Left renal pelvis (tissue), 4 donors: Measurements from ENCODE around the gene QRICH2. TPM values are rescaled to one million over a fixed set of nuclear protein-coding genes. Genes with fewer than 3 reads are reported as not detected.
"Not testable (repeated sequence)": the region's sequence is repeated elsewhere in the genome, so short reads cannot be mapped to it uniquely, and the experiment has no call there.

Experiments
- DNase-seq, 4 donors: peaks; one replicate each; pipeline ENCODE4 v3.0.0-alpha.2; 2013; ENCODE audit warnings: low read depth in 4 of 4, low spot score in 3 of 4
- polyA plus RNA-seq, 4 donors: library from polyadenylated mRNA; unstranded; fragments of 120-200 nt; gene quantifications; one replicate each; pipeline ENCODE4 v1.2.1, GENCODE V29; 2013; ENCODE audit not compliant: insufficient read length in 4 of 4

QRICH2 gene
- 10 to 100 TPM in 1 of 4 donors, 1 to 10 TPM in 3; 4.0 to 11.8 (median 4.9) TPM for polyA plus RNA-seq

- DNase-seq: no peak
Observed at GRCh38 chr17:76307966-76308338, at the start of gene QRICH2. Gene QRICH2 (minus strand): TSS chr17:76308276. CDS start chr17:76307998, 278 bp downstream.

GRCh38 chr17:76357597-76358158, 49.6 kb upstream of the QRICH2 start:
- no peak for DNase-seq

GRCh38 chr17:76356803-76357456, 48.9 kb upstream of the QRICH2 start:
- DNase-seq: no peak

- DNase-seq: no peak
Observed at GRCh38 chr17:76354747-76355310, 46.8 kb upstream of the QRICH2 start.

- no peak for DNase-seq
Observed at GRCh38 chr17:76354317-76354729, 46.2 kb upstream of the QRICH2 start.

GRCh38 chr17:76353599-76354316, 45.7 kb upstream of the QRICH2 start, which contains the start of gene PRPSAP1:
Gene PRPSAP1 (minus strand): TSS chr17:76353916. CDS start chr17:76353703, 213 bp downstream.
- DNase-seq: peak; percentile 83 to 90 (median 84)

GRCh38 chr17:76353004-76353598, 45.0 kb upstream of the QRICH2 start:
- DNase-seq: no peak

- no peak for DNase-seq
Observed at GRCh38 chr17:76351526-76352071, 43.5 kb upstream of the QRICH2 start.

GRCh38 chr17:76350463-76350862, 42.4 kb upstream of the QRICH2 start:
- DNase-seq: no peak

- not testable (repeated sequence) for DNase-seq
Observed at GRCh38 chr17:76346936-76347335, 38.9 kb upstream of the QRICH2 start.

GRCh38 chr17:76345377-76345974, 37.4 kb upstream of the QRICH2 start:
- DNase-seq: no peak

- no peak for DNase-seq
Observed at GRCh38 chr17:76343106-76343505, 35.0 kb upstream of the QRICH2 start.

GRCh38 chr17:76341301-76341700, 33.2 kb upstream of the QRICH2 start:
- no peak for DNase-seq

- no peak for DNase-seq
Observed at GRCh38 chr17:76337413-76337777, 29.3 kb upstream of the QRICH2 start.

GRCh38 chr17:76336756-76337412, 28.8 kb upstream of the QRICH2 start:
- DNase-seq: no peak

GRCh38 chr17:76335716-76336381, 27.8 kb upstream of the QRICH2 start:
- no peak for DNase-seq

GRCh38 chr17:76333673-76334505, 25.8 kb upstream of the QRICH2 start:
- no peak for DNase-seq

GRCh38 chr17:76331083-76331482, 23.0 kb upstream of the QRICH2 start:
- no peak for DNase-seq
